K562 (cell line): Measurements from ENCODE around the gene ZDHHC16. TPM values are rescaled to one million over a fixed set of nuclear protein-coding genes. Genes with fewer than 3 reads are reported as not detected.

Experiments
- ATAC-seq: fragments of 200-7000 bp; cut with Tn5 transposase; 3 replicates; pipeline ENCODE4 v1.9.1; 2020; ENCODE audit warnings: moderate library complexity
- BruUV-seq: library from RNA; stranded (reverse); fragments of 400-500 nt; replicated peaks from 2 replicates; lab custom pipeline; 2021; lab: Mats Ljungman, UMichigan
- CTCF ChIA-PET: fragments of 300-600 bp; formaldehyde crosslinking; extraction: SDS; loops from one replicate; lab custom pipeline; 2021; ENCODE audit warnings: low intra/inter-chr PET ratio; lab: Yijun Ruan, JAX
- POLR2A ChIA-PET: fragments of 300-600, 350-650 bp; sonication (Branson Sonifier 250); formaldehyde crosslinking; extraction: SDS; loops from one replicate; lab custom pipeline; 2021; ENCODE audit warnings: antibody characterized with exemption, inconsistent platforms; lab: Yijun Ruan, JAX
- DNase-seq, 4 experiments: peaks; one replicate each; pipeline versions ENCODE4 v3.0.0 to v3.0.0-alpha.2; 2011 to 2018; ENCODE audit warnings: low spot score in 3 of 4, mixed read lengths in 3 of 4; ENCODE audit errors: extremely low read depth in 1 of 4
- FAIRE-seq: peaks from 2 replicates; lab custom pipeline; 2011; peaks lifted over from hg19 to GRCh38; lab: Jason Lieb, UNC
- H2AFZ ChIP-seq: 2 replicates; pipeline ENCODE4 v1.6.0; 2011; ENCODE audit warnings: low read depth, low read length, control low read depth, inconsistent platforms
- H3K27ac ChIP-seq: fragments of 200-600 bp; 3 replicates; pipeline ENCODE4 v1.8.0; 2011; ENCODE audit warnings: low read depth, mild to moderate bottlenecking, control low read depth, inconsistent platforms, low read length, moderate library complexity, mixed read lengths; ENCODE audit errors: extremely low read depth
- H3K27me3 ChIP-seq, 2 experiments: fragments of 300-600 bp in 1 of 2; 2 replicates in 1 of 2; 3 replicates in 1 of 2; pipeline versions ENCODE4 v1.6.0 to v1.8.0; 2011; ENCODE audit warnings: inconsistent platforms in 2 of 2, low read length in 2 of 2, mild to moderate bottlenecking in 1 of 2, mixed read lengths in 1 of 2, moderate library complexity in 1 of 2; ENCODE audit not compliant: control insufficient read depth in 2 of 2, insufficient read depth in 2 of 2
- H3K36me3 ChIP-seq: fragments of 300-600 bp; 3 replicates; pipeline ENCODE4 v1.8.0; 2011; ENCODE audit warnings: mild to moderate bottlenecking, low read length, inconsistent platforms; ENCODE audit not compliant: control insufficient read depth, insufficient read depth
- H3K4me1 ChIP-seq, 2 experiments: fragments of 200-600 bp in 1 of 2; replicated peaks in 1 of 2; 2 replicates in 1 of 2; 3 replicates in 1 of 2; pipeline versions ENCODE4 v1.5.1 to v1.8.0; 2011; ENCODE audit warnings: inconsistent platforms in 2 of 2, low read length in 2 of 2, mild to moderate bottlenecking in 1 of 2, mixed read lengths in 1 of 2, moderate library complexity in 1 of 2; ENCODE audit not compliant: control insufficient read depth in 2 of 2, insufficient read depth in 2 of 2
- H3K4me2 ChIP-seq: 2 replicates; pipeline ENCODE4 v1.6.1; 2011; ENCODE audit warnings: low read length, control low read depth, inconsistent platforms, mixed read lengths; ENCODE audit not compliant: insufficient read depth
- H3K4me3 ChIP-seq: fragments of 200-600 bp; sonication (generic), shearing (Covaris generic); 2 replicates; pipeline ENCODE4 v1.5.1; 2016; ENCODE audit warnings: control low read depth, inconsistent platforms
- H3K79me2 ChIP-seq: fragments of 200-600 bp; 3 replicates; pipeline ENCODE4 v1.8.0; 2011; ENCODE audit warnings: low read length, inconsistent platforms; ENCODE audit not compliant: control insufficient read depth, insufficient read depth
- H3K9ac ChIP-seq, 2 experiments: 2 replicates each; pipeline versions ENCODE4 v1.6.0 to v1.6.1; 2011; ENCODE audit warnings: low read depth in 2 of 2, low read length in 2 of 2, control low read depth in 1 of 2, inconsistent platforms in 1 of 2, mild to moderate bottlenecking in 1 of 2, mixed read lengths in 1 of 2; ENCODE audit not compliant: insufficient read depth in 1 of 2
- H3K9me1 ChIP-seq: one replicate; pipeline ENCODE4 v1.6.0; 2011; ENCODE audit warnings: inconsistent platforms, mild to moderate bottlenecking, low read length, moderate library complexity; ENCODE audit not compliant: control insufficient read depth, insufficient read depth
- H3K9me3 ChIP-seq: replicated peaks from 2 replicates; pipeline ENCODE4 v1.5.1; 2011; ENCODE audit warnings: low read depth, low read length, inconsistent platforms; ENCODE audit not compliant: control insufficient read depth, insufficient read depth
- H4K20me1 ChIP-seq: replicated peaks from 2 replicates; pipeline ENCODE4 v1.6.1; 2011; ENCODE audit warnings: low read length, inconsistent platforms, mixed read lengths; ENCODE audit not compliant: control insufficient read depth, insufficient read depth
- ARID4B ChIP-seq: sonication (generic); formaldehyde crosslinking; IDR thresholded peaks from 2 replicates; pipeline ENCODE4 v1.8.0; 2022; ENCODE audit warnings: mild to moderate bottlenecking, missing genetic modification reagents
- BCL6 ChIP-seq: fragments of 250-450 bp; sonication (Bioruptor Pico); IDR thresholded peaks from 2 replicates; pipeline ENCODE4 v1.4.0; 2020
- FOXO4 ChIP-seq: fragments of 450-650 bp; formaldehyde crosslinking; IDR thresholded peaks from 2 replicates; pipeline ENCODE4 v1.4.0; 2020; ENCODE audit warnings: mild to moderate bottlenecking, moderate library complexity
- JUN ChIP-seq, 2 experiments: sonication (generic) in 1 of 2; formaldehyde crosslinking in 1 of 2; IDR thresholded peaks; 2 replicates each; pipeline versions ENCODE4 v1.6.1 to v1.8.0; 2012 to 2022; ENCODE audit warnings: borderline replicate concordance in 2 of 2, mild to moderate bottlenecking in 2 of 2, improper control_type of control experiment in 1 of 2, low read depth in 1 of 2, low read length in 1 of 2, missing genetic modification reagents in 1 of 2
- NFIC ChIP-seq: fragments of 450-650 bp; IDR thresholded peaks from 2 replicates; pipeline ENCODE4 v1.6.1; 2017; ENCODE audit warnings: mild to moderate bottlenecking, inconsistent platforms
- POU5F1 ChIP-seq: fragments of 150-350 bp; IDR thresholded peaks from 2 replicates; pipeline ENCODE4 v1.6.1; 2014; ENCODE audit warnings: borderline replicate concordance, low read length, low read depth, mild to moderate bottlenecking; ENCODE audit not compliant: partially characterized antibody
- SMAD2 ChIP-seq: fragments of 150-350 bp; IDR thresholded peaks from 2 replicates; pipeline ENCODE4 v1.6.1; 2014; ENCODE audit warnings: low read depth, mild to moderate bottlenecking, low read length
- ZNF707 ChIP-seq: fragments of 250-450 bp; sonication (Bioruptor Pico); conservative IDR thresholded peaks from 2 replicates; pipeline ENCODE4 v1.8.0; 2022; ENCODE audit warnings: inconsistent platforms, mild to moderate bottlenecking, moderate library complexity
- WGBS: fragments of 100-300 bp; shearing (Covaris generic); methylation state at CpG from one replicate; pipeline ENCODE4 v1.1.6; 2016; ENCODE audit warnings: low coverage, mixed read lengths; ENCODE audit not compliant: insufficient coverage; ENCODE audit errors: missing lambda C conversion rate; 5-methylcytosine and 5-hydroxymethylcytosine counted together
- in situ Hi-C: fragments of 300-500 bp; cut with MboI; formaldehyde crosslinking; loops from 4 replicates; pipeline ENCODE4 v1.15.0; 2018; ENCODE audit warnings: inconsistent platforms, mixed read lengths
- intact Hi-C: fragments of 100-400 bp; cut with micrococcal nuclease; formaldehyde crosslinking; loops from 2 replicates; pipeline ENCODE4 v1.14.2; 2022
- polyA plus RNA-seq, 8 experiments: library from polyadenylated mRNA; depleted of rRNA in 4 of 8; stranded (reverse) in 5 of 8; unstranded in 3 of 8; fragments of >200 nt; fragmentation: Nextera tagmentation in 2 of 8; fragmentation: Illumina TruSeq in 1 of 8; extraction: Ambion mirVana in 2 of 8; extraction: Trizol in 1 of 8; gene quantifications; 2 replicates each; pipeline versions ENCODE4 v1.2.1 to v1.2.3, GENCODE V29; 2011 to 2014; ENCODE audit warnings: inconsistent platforms in 1 of 8, missing spikeins in 1 of 8
- total RNA-seq, 7 experiments: library from RNA; depleted of rRNA in 6 of 7; stranded (reverse); fragments of >200 nt in 6 of 7; fragmentation: Illumina TruSeq in 2 of 7; extraction: Trizol in 2 of 7; gene quantifications; 2 replicates each; pipeline versions ENCODE4 v1.2.1 to v1.2.3, GENCODE V29; 2011 to 2021; ENCODE audit warnings: low replicate concordance in 1 of 7
- TF ChIP-seq, protein P1 (sequence below): sonication (generic); formaldehyde crosslinking; IDR thresholded peaks from 2 replicates; pipeline ENCODE4 v1.8.1; 2023; ENCODE audit warnings: mild to moderate bottlenecking, missing genetic modification reagents

Gene ZDHHC16
- total and polyA plus RNA-seq, 9 of the 15 experiments (the other 6 are each of a cell fraction or from before 2014, with no cell fraction given) = 12.5 to 33.8 (median 21.3) TPM

DNA sequence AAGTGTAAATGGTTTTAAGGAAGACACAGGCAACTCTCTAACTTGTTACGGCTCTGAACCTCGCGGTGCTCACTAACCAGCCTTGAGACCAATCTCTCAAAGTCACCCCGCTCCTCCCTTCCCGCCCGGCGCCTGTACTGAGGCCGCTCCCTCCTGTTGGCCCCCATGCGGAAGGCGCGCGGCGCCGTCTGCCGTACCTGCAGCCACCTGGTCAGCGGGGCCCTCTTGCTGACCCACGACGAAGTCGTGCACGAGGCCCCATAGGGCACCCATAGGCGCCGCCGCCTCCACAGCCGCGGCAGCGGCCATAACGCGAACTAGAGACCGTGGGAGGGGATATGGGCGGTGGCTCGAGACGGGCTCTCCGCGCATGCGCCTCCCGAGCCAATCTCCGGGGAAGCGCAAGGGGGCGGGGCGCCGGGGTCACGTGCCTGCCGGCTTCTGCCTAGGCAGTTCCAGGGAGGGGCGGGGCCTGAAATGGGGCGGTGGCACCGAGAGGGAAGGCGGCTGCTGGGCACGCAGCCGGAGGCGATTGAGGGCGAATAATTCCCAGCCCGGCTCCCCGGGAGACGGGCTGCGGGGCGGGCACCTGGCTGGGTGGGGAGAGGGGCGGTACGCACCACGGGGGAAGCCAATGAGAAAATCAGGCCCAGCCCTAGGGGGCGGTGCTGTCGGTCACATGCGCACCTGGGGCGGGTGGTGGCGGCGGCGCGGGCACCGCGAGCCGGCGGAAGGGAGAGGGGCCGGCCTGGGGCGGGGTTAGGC lies 52.3 kb downstream of the ZDHHC16 start, which contains the start of gene MMS19:
TSS of gene MMS19 (minus strand) at position 347 of the 765 bp plus-strand sequence. CDS start at position 309, 38 bp downstream.
- Histone ChIP-seq H3K9me3 (no peaks in the 10 kb centered on the region), H3K27me3 (peaks cover 6 to 23% of the 10 kb centered on the region in 2 experiments; a peak in 3 of 5 replicates), H3K4me1 (peaks cover 5 to 30% of the 10 kb centered on the region in 2 experiments; a peak in 4 of 5 replicates), H2AFZ (peak within 1 kb of the TSS; percentile 94), H3K9me1 (no peaks in the 10 kb centered on the region), H3K79me2 (peaks cover 49% of the 10 kb centered on the region), H3K36me3 (peaks cover 23% of the 10 kb centered on the region; the same call in 2 of the 3 replicates), H3K27ac (peak within 1 kb of the TSS; percentile 94), H4K20me1 (peaks cover 16% of the 10 kb centered on the region; the same call in 1 of the 2 replicates), H3K4me3 (peak within 1 kb of the TSS; percentile 97), H3K9ac (peak within 1 kb of the TSS; percentile 94), H3K4me2 (peak within 1 kb of the TSS; percentile 91)
- BruUV-seq = no TSS peak
- CTCF ChIA-PET = no interaction called here
- intact Hi-C loops = no loop called here
- in situ Hi-C loops = no loop called here
- peak; percentile 95 to 97 (median 95) for DNase-seq
- FAIRE-seq = peak; percentile 85
- peak; percentile 91 for ATAC-seq
- WGBS = 0% methylated on average over 19 of the region's 73 CpGs
- POLR2A ChIA-PET = interaction anchor here (0.8 to 1.4 kb wide), 3 partner anchors 10 to 41 kb away, joined by 4 to 8 read pairs (median 4); no protein-coding TSS in a partner anchor
- 0 out of 2 replicates have a peak, but pooled peaks have one; percentile 41 for TF ChIP-seq FOXO4 (CRISPR knock-in tag)
- TF ChIP-seq ARID4B (CRISPR knock-in tag) = 0 out of 2 replicates have a peak, but pooled peaks have one; percentile 14
- no peak for TF ChIP-seq SMAD2
- no peak for TF ChIP-seq JUN (IDR thresholded peaks at IDR 0.05; ENCODE audit: borderline replicate concordance, low read depth, low read length)
- no peak for TF ChIP-seq JUN (CRISPR knock-in tag; IDR thresholded peaks at IDR 0.05; ENCODE audit: borderline replicate concordance)
- no peak for TF ChIP-seq ZNF707 (CRISPR knock-in tag)
- 0 out of 2 replicates have a peak, but pooled peaks have one; percentile 12 for TF ChIP-seq NFIC
- TF ChIP-seq POU5F1 = no peak
- TF ChIP-seq, protein P1, sequence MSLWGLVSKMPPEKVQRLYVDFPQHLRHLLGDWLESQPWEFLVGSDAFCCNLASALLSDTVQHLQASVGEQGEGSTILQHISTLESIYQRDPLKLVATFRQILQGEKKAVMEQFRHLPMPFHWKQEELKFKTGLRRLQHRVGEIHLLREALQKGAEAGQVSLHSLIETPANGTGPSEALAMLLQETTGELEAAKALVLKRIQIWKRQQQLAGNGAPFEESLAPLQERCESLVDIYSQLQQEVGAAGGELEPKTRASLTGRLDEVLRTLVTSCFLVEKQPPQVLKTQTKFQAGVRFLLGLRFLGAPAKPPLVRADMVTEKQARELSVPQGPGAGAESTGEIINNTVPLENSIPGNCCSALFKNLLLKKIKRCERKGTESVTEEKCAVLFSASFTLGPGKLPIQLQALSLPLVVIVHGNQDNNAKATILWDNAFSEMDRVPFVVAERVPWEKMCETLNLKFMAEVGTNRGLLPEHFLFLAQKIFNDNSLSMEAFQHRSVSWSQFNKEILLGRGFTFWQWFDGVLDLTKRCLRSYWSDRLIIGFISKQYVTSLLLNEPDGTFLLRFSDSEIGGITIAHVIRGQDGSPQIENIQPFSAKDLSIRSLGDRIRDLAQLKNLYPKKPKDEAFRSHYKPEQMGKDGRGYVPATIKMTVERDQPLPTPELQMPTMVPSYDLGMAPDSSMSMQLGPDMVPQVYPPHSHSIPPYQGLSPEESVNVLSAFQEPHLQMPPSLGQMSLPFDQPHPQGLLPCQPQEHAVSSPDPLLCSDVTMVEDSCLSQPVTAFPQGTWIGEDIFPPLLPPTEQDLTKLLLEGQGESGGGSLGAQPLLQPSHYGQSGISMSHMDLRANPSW (CRISPR knock-in tag) = no peak
- no peak for TF ChIP-seq BCL6 (CRISPR knock-in tag)
